Stimulated activated CD8-positive, alpha-beta memory T cell treated with anti-CD3 and anti-CD28 coated beads, Interleukin-15, amount 100 ng/mL, for 48 hours (primary cell): ENCODE data around the gene PIK3C2G.
"Not testable (repeated sequence)": the region's sequence is repeated elsewhere in the genome, so short reads cannot be mapped to it uniquely, and the experiment has no call there.

Source experiments
- DNase-seq, 2 donors: peaks; one replicate each; pipeline ENCODE4 v3.0.0-alpha.2; 2020; ENCODE audit warnings: low read depth in 2 of 2

Gene PIK3C2G

DNA sequence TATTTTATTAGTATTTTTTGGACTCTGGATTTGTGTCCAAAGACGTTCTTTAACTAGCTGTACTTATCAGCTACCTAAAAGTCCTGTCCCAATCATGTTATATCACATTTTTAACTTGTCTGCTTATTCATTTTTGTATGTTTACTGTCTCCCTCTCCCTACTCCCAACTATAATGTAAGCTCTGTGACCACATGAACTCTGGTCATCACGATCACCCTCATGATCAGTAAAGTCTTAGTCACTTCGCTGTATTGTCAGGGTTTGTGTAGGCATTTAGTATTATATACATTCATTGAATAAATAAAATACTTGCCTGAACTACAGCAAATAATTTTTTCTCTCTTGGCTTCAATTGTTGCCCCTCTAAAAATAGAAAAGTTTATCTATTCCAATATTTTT, 211.0 kb downstream of the PIK3C2G start:
- DNase-seq, result no peak

DNA sequence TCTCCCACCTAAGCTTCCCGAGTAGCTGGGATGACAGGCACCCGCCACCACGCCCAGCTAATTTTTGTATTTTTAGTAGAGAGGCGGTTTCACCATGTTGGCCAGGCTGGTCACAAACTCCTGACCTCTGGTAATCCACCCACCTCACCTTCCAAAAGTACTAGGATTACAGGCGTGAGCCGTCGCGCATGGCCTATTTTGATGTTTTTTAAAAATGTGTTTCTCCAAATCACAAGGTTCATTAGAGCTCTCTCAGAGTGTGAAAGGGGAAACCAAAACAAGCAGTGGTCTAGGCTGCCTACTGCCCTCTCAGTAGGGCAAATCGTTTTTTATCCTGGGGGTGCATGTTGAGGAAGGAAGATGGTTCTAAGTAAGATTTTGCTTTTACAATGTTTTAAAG, 211.5 kb downstream of the PIK3C2G start:
- DNase-seq, result no peak

DNA sequence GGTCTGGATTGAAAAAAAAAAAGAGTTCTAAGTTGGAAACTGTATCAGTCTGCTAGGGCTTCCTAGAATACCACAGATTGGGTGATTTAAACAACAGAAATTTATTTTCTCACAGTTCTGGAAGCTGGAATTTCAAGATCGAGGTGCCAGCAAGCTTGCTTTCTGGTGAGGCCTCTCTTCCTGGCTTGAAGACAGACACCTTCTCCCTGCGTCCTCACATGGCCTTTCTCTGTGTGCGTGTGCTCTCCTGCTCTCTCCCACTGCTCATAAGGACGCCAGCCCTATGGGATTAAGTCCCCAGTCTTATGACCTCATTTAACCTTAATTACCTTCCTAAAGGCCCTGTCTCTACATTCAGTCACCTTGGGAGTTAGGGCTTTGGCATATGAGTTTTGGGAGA, 215.5 kb downstream of the PIK3C2G start:
- DNase-seq, result no peak

DNA sequence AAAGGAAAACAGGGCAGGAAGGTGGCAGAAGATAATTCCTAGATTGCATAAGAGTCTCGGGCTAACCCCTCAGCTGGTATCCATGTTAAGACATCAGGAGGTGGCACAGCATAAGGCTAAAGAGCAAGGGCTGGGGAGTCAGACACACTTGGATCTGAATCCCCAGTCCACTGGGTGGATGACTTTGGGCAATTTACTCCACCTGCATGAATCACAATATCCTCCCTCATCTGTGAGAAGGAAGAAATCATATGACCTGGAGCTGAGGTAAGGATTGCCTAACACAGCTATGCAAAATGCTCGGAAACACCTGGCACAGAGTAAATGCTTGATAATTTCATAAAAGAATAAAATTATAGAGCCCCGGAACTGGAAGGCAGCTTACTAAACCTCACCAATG, 217.9 kb downstream of the PIK3C2G start:
- DNase-seq, result no peak

DNA sequence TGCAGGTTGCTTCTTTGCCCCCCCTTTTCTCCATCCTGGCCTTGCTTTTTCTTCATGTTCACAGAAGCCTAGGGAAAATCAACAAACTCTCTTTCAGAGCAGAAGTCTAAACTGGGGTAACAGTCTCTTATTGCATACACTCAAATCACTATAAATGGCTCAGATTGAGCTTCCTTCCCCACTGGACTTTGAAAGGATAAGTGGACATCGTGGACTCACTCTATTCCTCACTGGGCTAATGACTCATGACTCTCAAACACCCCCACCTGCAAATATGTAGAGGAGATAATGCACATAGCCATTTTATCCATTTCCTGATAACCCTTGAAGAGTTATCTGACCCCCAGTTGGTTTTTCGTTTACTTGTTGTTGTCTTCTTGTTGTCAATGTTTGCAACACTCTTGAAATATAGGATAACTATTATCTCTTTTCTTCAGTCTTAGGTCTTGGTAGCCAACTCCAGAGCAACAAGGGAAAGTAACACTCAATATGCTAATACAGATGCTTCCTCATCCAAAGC, 221.3 kb downstream of the PIK3C2G start:
- no peak for DNase-seq

DNA sequence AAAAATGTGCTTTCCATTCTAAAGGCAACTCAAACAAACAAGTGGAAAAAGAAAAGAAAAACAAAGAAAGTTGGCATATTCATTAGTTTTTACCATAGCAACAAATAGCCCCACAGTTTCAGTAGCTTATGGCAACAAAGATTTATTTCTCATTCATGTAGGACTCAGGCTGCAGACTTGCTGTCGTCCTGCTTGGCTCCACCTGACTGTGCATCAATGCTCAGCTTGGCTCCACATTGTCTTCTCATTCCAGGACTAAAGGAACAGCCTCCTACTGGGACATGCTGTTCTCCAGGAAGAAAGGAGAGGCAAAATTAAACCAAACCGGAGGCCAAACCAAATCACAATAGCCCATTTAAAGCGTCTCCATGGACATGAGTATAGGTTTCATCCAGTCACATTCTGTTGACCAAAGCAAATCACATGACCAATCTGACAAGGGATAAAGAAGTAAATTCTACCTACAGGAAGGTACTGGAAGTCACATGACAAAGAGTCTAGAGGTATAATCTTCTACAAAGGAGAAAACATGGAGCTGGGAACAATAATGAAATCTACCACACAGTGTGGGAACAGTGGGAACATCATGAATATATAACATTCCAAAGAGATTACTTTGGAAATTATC, 222.5 kb downstream of the PIK3C2G start:
- DNase-seq, result no peak

DNA sequence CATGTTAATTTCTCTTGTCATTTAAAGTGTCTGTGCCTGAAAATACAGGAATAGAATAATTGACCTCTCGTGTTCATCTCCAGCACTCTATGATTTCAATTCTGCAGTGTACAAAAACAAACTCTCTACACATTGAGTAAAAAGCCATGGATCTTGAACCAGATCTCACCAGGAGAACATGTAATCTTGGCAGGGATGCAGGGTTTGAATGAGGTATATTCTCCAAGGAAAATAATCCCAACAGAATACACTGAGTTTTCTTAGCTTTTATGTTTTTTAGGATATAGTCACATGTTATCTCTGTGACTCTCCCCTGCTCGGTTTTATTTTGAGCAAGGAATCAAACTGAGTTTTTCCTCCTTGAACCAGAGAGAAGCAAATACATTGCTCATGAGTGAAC, 224.7 kb downstream of the PIK3C2G start:
- DNase-seq, result no peak

DNA sequence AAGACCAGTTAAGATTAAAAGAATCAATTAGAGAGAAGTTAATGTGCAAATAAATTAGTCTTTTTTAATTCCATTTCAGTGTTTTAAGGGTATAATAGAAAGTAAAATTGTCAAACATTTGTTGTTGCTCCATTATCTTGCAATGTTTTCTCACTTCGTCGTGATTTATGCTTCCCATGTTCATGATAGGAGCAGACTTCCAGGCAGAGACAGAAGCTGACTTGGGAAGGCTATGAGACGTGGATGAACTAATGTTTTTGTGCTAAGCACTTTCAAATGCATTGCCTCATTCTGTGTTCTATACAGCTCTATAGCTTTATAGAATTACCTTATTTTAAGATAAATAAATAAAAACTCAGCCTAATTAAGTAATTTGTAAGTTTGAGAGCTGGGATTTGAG, 226.2 kb downstream of the PIK3C2G start:
- DNase-seq, result no peak

DNA sequence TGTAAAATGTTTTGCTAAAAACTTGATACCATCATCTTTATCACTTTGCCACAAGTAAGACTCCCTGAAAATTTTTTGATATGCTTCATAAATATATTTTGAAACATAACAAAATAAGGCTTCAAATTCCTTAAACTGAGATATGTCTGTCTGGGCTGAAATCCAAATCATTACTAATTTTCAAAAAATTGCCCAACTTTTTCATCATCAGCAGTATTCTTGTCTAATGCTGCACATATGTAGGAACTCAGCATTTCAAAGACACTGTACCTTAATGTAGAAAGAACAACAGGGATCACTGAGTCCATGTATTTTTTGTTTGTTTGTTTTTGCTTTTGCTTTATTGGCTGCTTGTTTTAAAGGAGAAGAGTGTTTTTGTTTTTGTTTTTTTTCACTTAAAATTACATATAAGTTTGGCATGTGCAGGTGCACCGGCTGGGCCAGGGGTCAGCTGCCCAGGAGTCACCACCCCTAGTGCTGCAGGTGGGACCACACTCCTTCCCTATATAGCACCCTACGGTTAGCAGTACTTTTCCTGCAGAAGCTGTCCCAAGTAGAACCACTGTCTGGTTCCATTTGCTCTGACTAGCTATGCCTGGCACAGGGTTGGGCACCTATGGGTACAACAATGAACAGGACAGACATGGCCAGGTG, 231.2 kb downstream of the PIK3C2G start:
- DNase-seq, result no peak

DNA sequence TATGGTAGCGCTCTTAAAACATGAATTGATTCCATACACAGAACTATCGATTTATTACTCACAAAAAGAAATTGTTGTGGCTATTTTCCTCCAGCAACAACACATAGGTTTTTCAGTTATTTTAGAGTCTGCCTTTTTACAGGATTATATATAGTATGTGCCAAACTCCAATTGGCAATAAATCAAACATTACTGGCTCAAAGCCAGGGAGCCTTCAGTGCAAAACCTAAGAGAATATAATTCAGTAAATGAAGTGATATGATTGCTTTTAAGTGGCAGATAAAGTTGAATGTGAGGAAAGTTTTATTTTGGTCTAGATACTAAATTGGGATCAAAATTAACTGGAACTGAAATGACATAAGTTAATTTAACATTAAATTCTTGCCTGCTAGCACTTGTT, 234.8 kb downstream of the PIK3C2G start:
- DNase-seq, result no peak

DNA sequence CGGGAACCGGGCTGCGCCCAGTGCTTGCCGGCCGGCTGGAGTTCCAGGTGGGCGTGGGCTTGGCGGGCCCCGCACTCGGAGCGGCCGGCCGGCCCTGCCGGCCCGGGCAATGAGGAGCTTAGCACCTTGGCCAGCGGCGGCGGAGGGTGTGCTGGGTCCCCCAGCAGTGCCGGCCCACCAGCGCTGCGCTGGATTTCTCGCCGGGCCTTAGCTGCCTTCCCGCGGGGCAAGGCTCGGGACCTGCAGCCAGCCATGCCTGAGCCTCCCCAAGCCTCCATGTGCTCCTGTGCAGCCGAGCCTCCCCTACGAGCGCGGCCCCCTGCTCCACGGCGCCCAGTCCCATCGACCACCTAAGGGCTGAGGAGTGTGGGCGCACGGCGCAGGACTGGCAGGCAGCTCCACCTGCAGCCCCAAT, 238.8 kb downstream of the PIK3C2G start:
- not testable (repeated sequence) for DNase-seq

DNA sequence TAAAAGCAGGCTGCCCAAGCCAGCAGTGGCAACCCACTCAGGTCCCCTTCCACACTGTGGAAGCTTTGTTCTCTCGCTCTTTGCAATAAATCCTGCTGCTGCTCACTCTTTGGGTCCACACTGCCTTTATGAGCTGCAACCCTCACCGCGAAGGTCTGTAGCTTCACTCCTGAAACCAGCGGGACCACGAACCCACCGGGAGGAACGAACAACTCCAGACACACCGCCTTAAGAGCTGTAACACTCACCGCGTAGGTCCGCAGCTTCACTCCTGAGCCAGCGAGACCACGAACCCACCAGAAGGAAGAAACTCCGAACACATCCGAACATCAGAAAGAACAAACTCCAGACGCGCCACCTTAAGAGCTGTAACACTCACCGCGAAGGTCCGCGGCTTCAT, 239.4 kb downstream of the PIK3C2G start:
- DNase-seq, result not testable (repeated sequence)

DNA sequence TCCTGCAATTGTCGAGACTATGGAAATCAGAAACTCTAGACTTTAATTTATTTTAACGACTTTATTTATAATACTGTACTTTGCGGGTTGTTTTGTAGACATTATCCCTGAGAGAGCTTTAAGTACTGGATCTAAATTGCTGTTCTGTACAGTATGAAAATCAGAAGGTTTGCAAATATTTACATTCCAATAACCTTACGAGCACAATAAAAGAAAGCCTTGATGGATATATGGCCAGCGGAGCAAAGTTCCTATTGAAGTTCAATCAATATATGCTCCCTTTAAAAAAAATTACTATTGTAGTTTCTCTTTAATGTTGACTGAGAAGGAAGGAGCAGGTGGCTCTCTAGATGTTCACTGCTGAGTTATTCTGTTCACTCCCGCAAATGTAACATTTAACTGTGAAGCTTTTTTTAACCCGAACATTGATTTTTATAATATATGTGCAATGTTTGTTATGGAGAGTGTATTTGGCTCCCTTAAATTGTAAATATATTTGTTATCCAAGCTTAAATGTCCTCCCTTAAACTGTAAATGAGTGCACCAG, 241.2 kb downstream of the PIK3C2G start:
- no peak for DNase-seq

DNA sequence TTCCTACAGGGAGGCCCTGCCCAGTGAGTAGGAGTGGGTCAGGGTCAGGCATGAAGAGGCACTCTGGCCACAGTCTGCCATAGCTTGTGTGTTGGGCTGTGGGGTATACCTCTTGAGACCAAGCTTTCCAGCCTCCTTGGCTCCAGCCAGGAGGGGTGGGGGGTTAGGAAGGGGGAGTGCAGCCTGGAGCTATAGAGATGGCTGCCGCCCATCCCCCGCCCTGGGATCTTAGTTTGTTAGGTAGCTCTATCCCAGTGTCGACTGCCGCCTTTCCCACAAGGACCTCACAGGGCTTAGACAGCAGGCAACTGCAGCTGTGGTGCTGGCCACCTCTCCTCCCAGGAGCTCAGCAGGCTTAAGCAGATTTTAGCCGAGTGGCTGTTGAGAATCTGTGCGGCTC, 260.1 kb downstream of the PIK3C2G start:
- no peak for DNase-seq

DNA sequence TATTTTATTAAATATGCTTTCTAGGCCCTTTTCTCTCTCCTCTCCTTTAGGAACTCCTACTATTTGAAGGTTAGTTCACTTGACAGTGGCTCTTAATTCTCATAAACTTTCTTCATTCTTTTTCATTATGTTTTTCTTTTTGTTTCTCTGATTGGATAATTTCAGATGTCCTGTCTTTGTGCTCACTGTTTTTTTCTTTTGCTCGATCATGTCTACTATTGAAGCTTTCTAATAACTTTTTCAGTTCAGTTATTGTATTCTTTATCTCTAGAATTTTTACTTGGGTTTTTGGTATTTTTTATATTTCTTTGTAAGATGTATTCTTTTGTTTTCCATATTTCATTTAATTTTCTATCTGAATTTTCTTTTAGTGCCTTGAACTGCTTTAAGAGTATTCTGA, 261.5 kb downstream of the PIK3C2G start:
- no peak for DNase-seq

DNA sequence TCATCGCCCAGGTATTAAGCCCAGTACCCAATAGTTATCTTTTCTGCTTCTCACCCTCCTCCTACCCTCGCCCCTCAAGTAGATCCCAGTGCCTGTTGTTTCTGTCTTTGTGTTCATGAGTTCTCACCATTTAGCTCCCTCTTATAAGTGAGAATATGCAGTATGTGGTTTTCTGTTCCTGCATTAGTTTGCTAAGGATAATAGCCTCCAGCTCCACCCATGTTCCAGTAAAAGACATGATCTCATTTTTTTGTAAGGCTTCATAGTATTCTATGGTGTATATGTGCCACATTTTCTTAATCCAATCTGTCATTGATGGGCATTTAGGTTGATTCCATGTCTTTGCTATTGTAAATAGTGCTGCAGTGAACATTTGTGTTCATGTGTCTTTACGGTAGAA, 281.2 kb downstream of the PIK3C2G start:
- not testable (repeated sequence) for DNase-seq

DNA sequence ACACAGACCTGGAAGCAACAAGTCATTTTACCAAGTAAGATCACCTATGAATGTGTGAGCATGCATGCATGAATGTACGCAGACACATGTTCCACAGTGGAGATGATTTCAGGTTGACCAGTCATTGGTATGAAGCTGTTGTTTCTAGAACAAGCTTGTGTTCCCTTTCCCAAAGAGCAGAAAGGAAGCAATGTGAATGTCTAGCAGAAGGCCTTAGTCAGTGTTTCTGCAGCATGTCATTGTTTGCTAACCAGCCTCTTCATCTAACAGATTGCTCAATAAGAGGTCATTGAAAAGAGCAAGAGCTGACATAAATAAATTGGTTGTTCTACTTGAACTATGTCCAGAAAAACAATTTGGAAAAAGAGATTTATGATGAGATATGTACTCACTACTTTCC, 285.1 kb downstream of the PIK3C2G start:
- DNase-seq, result no peak

DNA sequence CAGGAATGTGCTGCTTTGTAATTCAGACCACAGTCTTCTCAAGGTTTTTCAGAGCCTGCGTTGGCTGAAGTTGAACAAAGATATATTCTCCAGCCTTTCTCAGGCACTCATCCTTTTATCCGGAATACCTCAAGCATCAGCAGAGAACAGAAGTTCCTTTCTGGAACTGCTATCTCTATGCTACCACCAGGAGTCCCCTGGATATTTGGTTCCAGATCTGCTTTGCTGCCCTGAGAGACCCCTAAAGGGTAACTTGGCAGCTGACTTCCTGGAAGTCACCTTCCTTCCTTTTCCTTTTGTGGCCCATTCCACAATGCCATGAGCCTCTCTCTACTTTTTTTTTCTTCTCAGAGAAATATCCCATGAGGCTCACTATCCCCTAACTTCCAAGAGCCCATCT, 288.3 kb downstream of the PIK3C2G start:
- DNase-seq, result no peak

DNA sequence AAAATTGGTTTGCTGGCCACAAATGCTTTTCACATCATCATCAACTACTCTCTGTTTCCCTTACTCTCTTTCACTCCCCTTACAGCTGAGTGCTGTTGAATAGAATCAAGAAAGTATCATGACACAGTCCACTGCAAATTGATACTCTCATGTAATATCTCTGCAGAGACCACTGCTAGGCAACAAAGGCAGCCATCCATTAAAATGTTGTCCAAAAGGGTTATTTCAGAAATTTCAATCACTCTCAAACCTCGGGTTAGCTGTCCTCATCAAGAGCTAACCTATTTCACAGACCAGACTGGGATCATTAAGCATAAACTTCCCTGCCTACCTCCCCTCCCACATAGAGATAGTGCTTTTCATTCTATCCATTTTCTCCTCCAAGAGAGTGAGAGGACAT, 289.8 kb downstream of the PIK3C2G start:
- DNase-seq, result no peak

DNA sequence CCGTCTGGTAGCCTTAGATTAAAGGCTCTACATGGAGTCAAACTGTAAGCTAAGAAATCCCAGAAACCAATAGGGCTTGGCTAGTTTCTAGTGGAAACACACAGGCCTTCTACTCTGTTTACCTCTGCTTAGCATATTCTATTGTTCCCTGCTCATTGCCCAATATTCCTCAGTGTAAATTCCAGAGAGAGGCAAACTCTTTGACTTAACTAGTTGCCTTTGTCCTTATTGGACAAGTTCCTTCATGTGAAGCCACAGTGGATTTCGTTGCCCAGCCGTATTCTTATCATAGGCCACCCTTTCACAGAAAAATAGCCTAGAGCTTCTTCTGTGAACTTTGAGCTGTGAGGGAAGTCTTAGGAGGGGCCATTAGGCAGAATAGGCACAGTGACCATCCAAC, 290.4 kb downstream of the PIK3C2G start:
- no peak for DNase-seq

DNA sequence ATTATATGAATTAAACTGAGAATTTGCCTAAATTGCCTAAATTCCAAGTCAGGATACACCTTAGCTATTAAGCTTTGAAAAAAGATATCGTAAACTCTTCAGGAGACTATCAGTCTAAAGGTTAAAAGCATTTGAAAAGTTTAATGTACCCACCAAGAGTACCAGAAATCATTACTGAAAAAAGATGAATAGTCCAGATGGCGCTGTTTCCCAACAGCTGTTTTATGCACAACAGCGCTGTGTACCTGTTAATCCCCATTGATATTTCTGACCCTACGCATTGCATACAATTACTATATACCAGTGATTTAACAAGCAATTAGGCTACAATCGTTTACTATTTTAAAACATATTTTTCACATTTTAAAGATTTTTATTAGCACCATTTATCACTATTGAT, 291.5 kb downstream of the PIK3C2G start:
- no peak for DNase-seq

DNA sequence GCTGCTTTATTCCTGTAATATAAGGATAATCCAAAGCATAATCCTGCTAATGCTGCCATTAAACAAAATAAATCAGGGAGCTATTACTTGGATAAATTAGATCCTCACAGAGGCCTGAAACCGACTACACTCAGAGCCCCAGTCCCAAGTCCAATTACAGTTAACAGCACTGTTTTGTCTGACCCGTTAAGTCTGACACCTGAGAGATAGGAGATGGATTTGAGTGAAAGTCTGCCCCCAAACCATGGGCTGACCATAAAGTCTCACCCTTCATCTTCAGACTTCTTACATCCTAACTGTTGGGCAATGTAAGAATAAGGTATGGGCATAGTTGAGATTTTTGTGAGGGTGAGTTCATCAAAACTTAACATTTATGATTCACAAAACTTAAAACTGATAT, 294.8 kb downstream of the PIK3C2G start:
- no peak for DNase-seq

DNA sequence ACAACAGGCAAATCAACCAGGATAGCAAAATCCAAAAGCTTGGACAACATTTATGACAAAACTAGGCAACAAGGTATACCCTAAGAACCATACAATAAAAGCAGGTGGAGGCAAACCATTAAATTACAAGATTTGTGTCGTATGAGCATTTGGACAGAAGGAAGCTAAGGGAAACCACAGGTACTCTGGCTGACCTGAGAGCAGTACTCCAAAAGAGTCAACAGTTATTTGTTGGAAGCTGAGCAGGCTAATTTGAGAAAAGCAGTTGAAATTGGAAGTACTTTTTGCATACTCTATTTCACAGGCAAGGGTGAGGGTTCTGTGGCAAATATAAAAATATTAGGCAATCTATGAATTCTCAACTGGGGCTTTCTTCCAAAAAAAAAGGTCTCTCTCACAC, 297.9 kb downstream of the PIK3C2G start:
- DNase-seq, result no peak
